ENCODE measurements around the gene SLC28A1.

The SLC28A1 gene

GRCh38 chr15:84940399-84940798, 55.9 kb downstream of the SLC28A1 start:
- DNase-seq (ENCODE audit: low read depth), result no peak

GRCh38 chr15:84942456-84942855, 58.0 kb downstream of the SLC28A1 start:
- no peak for DNase-seq (ENCODE audit: low read depth)

- no peak for DNase-seq (ENCODE audit: low read depth)
These were observed 59.8 kb downstream of the SLC28A1 start for GRCh38 chr15:84944311-84944710.

GRCh38 chr15:84944861-84945260, 60.4 kb downstream of the SLC28A1 start:
- DNase-seq (ENCODE audit: low read depth), result no peak

- DNase-seq (ENCODE audit: low read depth), result no peak
These were observed 62.5 kb downstream of the SLC28A1 start for GRCh38 chr15:84946772-84947489.

- DNase-seq (ENCODE audit: low read depth), result no peak
These were observed 63.7 kb downstream of the SLC28A1 start for GRCh38 chr15:84947947-84948830.

GRCh38 chr15:84949043-84949442, 64.6 kb downstream of the SLC28A1 start:
- DNase-seq (ENCODE audit: low read depth), result no peak

- DNase-seq (ENCODE audit: low read depth), result no peak
These were observed 65.5 kb downstream of the SLC28A1 start for GRCh38 chr15:84949845-84950569.

GRCh38 chr15:84950570-84951111, 66.2 kb downstream of the SLC28A1 start:
- DNase-seq (ENCODE audit: low read depth), result no peak

- no peak for DNase-seq (ENCODE audit: low read depth)
These were observed 67.3 kb downstream of the SLC28A1 start for GRCh38 chr15:84951736-84952135.

- no peak for DNase-seq (ENCODE audit: low read depth)
These were observed 68.7 kb downstream of the SLC28A1 start for GRCh38 chr15:84953136-84953535.

- no peak for DNase-seq (ENCODE audit: low read depth)
These were observed 69.3 kb downstream of the SLC28A1 start for GRCh38 chr15:84953726-84954125.

GRCh38 chr15:84955089-84955848, 70.8 kb downstream of the SLC28A1 start:
- DNase-seq (ENCODE audit: low read depth), result peak; percentile 27

- no peak for DNase-seq (ENCODE audit: low read depth)
These were observed 71.7 kb downstream of the SLC28A1 start for GRCh38 chr15:84956199-84956598.

GRCh38 chr15:84960391-84961113, 76.1 kb downstream of the SLC28A1 start:
- DNase-seq (ENCODE audit: low read depth), result no peak

- no peak for DNase-seq (ENCODE audit: low read depth)
These were observed 76.6 kb downstream of the SLC28A1 start for GRCh38 chr15:84961114-84961452.

- no peak for DNase-seq (ENCODE audit: low read depth)
These were observed 77.2 kb downstream of the SLC28A1 start for GRCh38 chr15:84961707-84962106.

GRCh38 chr15:84962955-84963354, 78.5 kb downstream of the SLC28A1 start:
- no peak for DNase-seq (ENCODE audit: low read depth)

- no peak for DNase-seq (ENCODE audit: low read depth)
These were observed 82.9 kb downstream of the SLC28A1 start for GRCh38 chr15:84967380-84967779.

- no peak for DNase-seq (ENCODE audit: low read depth)
These were observed 83.8 kb downstream of the SLC28A1 start for GRCh38 chr15:84968301-84968700.

- no peak for DNase-seq (ENCODE audit: low read depth)
These were observed 84.8 kb downstream of the SLC28A1 start for GRCh38 chr15:84969257-84969656.
